GM19043 (cell line): ENCODE measurements around the gene DHX58.

Experiments used
- ATAC-seq: cut with Tn5 transposase; IDR thresholded peaks from one replicate; pipeline ENCODE4 v1.9.1; 2021; ENCODE audit warnings: low read depth; ENCODE audit not compliant: unreplicated experiment

DHX58 gene

GRCh38 chr17:42056635-42057034 lies 55.9 kb downstream of the DHX58 start:
- ATAC-seq: no peak

- ATAC-seq: no peak
Measured at GRCh38 chr17:42055496-42055895, 57.0 kb downstream of the DHX58 start.

GRCh38 chr17:42055027-42055426 lies 57.5 kb downstream of the DHX58 start:
- no peak for ATAC-seq

- no peak for ATAC-seq
Measured at GRCh38 chr17:42053731-42054500, 58.6 kb downstream of the DHX58 start.

GRCh38 chr17:42052346-42052877 lies 60.1 kb downstream of the DHX58 start:
- ATAC-seq: no peak

GRCh38 chr17:42051645-42052044 lies 60.9 kb downstream of the DHX58 start:
- ATAC-seq: no peak
